Stimulated activated CD8-positive, alpha-beta memory T cell treated with anti-CD3 and anti-CD28 coated beads, Interleukin-2, amount 100 ng/mL, for 1 hour (primary cell): ENCODE results near the gene SNX30.

Source experiments
- DNase-seq, 2 donors: peaks; one replicate each; pipeline ENCODE4 v3.0.0-alpha.2; 2020; ENCODE audit warnings: low read depth in 2 of 2

Gene SNX30

GRCh38 chr9:112885324-112885723, 134.8 kb downstream of the SNX30 start:
- DNase-seq = no peak

- no peak for DNase-seq
Observed at GRCh38 chr9:112886351-112886750, 135.8 kb downstream of the SNX30 start.

- no peak for DNase-seq
Observed at GRCh38 chr9:112887381-112887780, 136.8 kb downstream of the SNX30 start.

GRCh38 chr9:112890106-112891081, 139.8 kb downstream of the SNX30 start, which contains the start of gene SLC46A2:
Gene SLC46A2 (minus strand): TSS chr9:112890876. CDS start chr9:112890681, 195 bp downstream.
- DNase-seq = no peak

GRCh38 chr9:112891521-112891920, 141.0 kb downstream of the SNX30 start:
- DNase-seq = no peak

- DNase-seq = no peak
Observed at GRCh38 chr9:112892981-112893380, 142.4 kb downstream of the SNX30 start.

- no peak for DNase-seq
Observed at GRCh38 chr9:112894041-112894440, 143.5 kb downstream of the SNX30 start.

GRCh38 chr9:112894699-112895098, 144.1 kb downstream of the SNX30 start:
- DNase-seq = no peak

GRCh38 chr9:112896131-112896530, 145.6 kb downstream of the SNX30 start:
- no peak for DNase-seq

- no peak for DNase-seq
Observed at GRCh38 chr9:112898872-112899311, 148.3 kb downstream of the SNX30 start.

- DNase-seq = no peak
Observed at GRCh38 chr9:112900488-112900887, 149.9 kb downstream of the SNX30 start.

GRCh38 chr9:112900901-112901300, 150.3 kb downstream of the SNX30 start:
- DNase-seq = no peak

GRCh38 chr9:112905084-112905483, 154.5 kb downstream of the SNX30 start:
- DNase-seq = no peak

- no peak for DNase-seq
Observed at GRCh38 chr9:112911736-112912135, 161.2 kb downstream of the SNX30 start.

- DNase-seq = no peak
Observed at GRCh38 chr9:112912636-112913035, 162.1 kb downstream of the SNX30 start.

- DNase-seq = no peak
Observed at GRCh38 chr9:112913326-112913725, 162.8 kb downstream of the SNX30 start.

GRCh38 chr9:112914524-112914923, 164.0 kb downstream of the SNX30 start:
- DNase-seq = no peak

- DNase-seq = no peak
Observed at GRCh38 chr9:112917047-112917986, 166.8 kb downstream of the SNX30 start.

- no peak for DNase-seq
Observed at GRCh38 chr9:112917987-112918362, 167.4 kb downstream of the SNX30 start.

GRCh38 chr9:112921549-112921948, 171.0 kb downstream of the SNX30 start:
- no peak for DNase-seq
